RPMI7951 (cell line): ENCODE data around the gene LAD1. TPM values are rescaled to one million over a fixed set of nuclear protein-coding genes. Genes with fewer than 3 reads are reported as not detected.

Experiments used
- DNase-seq: peaks from one replicate; pipeline ENCODE4 v3.0.0-alpha.2; 2012; ENCODE audit warnings: low read depth
- total RNA-seq: library from RNA; depleted of rRNA; stranded (reverse); fragments of >200 nt; shearing (Covaris generic); gene quantifications from 2 replicates; pipeline ENCODE4 v1.2.3, GENCODE V29; 2014

The LAD1 gene
- total RNA-seq, 1 experiment from 2014 or later: not detected

- no peak for DNase-seq
Observed at GRCh38 chr1:201364808-201365105, 34.4 kb downstream of the LAD1 start.

DNA sequence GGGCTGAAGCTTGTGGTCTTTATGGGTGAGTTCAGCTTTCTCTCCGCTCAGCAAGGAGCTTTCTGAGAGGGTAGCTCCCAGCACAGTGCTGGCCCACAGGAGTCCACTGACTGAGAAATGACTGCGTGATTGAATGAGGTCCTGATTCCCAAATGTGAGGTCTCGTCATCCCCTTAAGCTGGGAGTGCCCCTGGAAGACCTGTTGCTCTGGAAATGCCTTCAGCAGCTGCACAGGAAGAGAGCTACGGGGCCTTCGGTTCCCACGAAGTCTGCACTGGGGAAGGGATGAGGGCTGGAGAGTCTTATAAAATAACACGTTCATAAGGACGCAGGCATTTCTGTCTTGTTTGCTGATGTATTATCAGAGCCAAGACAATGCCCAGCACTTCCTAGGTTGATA, 35.7 kb downstream of the LAD1 start:
- DNase-seq: no peak

DNA sequence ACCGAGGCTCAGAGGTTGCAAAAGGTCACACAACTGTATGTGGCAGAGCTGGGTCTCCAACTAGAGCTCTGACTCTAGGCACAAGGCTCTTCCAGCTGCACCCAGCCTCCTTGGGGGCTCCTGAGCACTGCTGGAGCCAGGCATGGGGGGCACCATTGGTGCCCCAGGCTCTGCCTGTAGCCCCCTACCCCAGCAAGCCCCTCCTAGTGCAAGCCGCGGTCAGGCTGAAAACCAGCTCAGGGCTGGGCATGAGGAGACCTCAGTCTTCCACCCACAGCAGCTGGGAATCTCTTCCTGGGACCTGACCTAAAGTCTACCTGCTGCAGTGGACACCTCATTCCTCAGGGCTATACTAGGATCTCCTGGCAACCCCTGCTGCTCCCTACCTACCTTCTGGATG, 36.2 kb downstream of the LAD1 start:
- DNase-seq: no peak

DNA sequence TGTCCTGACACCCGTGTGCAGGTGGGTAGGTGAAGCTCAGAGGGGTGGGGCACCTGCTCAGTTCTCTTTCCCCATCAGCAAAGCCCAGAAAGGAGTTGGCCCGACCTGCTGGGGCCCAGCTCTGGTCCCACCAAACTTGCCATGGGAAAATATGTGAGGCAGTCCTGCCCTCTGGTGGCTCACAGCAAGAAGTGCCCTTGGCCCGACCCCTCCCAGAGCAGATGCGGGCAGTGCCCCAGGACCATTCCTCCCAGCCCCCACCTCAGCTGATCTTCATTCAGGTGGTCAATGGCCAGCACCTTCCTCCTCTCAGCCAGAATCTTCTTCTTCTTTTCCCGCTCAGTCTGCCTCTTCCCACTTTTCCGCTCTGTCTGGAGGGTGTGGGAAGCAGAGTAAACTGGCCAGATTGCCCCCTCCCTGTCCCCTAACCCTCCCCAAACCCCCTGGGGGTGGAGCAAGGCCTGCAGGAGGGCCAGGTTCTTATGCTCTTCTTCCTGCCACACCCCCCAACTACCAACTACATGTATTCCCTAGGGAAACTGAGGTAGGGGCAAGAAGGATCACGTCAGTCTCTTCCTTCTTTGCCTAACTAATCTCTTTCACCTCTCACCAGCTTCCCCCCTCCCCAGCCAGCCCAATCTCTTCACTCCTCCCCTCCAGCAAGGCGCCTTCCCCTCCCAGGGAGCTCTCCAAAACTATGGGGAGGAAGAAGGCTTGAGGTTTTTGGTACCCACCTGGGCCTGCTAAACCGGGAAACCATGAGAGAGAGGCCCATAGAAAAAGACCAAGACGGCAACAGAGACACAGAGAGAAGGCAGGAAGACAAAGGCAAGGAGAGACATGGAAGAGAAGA, 37.2 kb downstream of the LAD1 start:
- DNase-seq: peak; percentile 32

DNA sequence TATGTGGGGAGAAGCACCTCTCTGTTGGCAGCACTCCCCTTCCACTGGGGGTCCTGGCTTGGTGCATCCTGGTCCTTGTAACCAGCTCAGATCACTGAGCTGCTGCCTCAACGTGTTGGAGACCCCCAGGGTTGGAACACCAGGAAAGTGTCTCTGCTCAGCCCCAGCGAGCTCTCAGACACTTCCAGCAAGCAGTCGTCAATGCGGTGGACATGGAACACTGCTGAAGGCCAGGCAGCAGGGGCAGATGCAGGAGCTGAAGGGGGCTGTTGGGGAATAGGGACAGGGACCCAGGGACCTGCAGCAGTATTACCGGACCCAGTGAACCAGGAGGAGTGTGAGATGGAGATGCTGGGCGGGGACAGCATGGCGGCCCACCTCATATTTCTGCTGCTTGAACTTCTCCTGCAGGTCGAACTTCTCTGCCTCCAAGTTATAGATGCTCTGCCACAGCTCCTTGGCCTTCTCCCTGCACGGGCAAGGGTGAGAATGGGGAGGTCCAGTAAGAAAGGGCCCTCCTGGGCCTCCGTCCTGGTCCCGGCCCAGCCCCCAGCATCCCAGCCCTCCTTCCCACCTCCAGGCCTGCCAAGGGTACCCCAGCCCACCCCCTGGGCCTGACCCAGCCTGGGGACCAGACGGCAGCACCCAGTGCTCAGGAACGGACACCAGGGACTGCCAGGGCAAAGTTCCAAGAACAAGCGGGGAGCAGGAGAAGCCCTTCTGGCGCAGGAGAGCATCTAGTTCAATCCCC, 38.0 kb downstream of the LAD1 start:
- DNase-seq: no peak

GRCh38 chr1:201360486-201360885, 38.6 kb downstream of the LAD1 start:
- DNase-seq: no peak

DNA sequence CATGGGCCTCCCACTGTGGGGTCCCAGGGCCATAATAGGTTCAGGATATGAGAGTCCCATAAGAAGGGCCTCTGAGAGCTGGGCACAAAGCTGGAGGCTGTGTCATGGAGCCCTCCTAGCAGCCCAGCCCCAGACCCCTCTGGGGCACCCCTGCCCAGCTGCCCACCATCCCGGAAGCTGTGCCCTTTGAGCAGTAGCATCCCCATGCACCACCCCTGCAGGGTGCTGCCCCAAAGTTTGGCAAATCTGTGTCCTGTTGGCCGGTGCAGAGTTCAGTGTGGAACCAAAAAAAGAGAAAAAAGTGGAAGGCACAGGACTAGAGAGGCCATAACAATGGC, 39.3 kb downstream of the LAD1 start:
- no peak for DNase-seq

- DNase-seq: no peak
Observed at GRCh38 chr1:201359031-201359872, 39.9 kb downstream of the LAD1 start.

DNA sequence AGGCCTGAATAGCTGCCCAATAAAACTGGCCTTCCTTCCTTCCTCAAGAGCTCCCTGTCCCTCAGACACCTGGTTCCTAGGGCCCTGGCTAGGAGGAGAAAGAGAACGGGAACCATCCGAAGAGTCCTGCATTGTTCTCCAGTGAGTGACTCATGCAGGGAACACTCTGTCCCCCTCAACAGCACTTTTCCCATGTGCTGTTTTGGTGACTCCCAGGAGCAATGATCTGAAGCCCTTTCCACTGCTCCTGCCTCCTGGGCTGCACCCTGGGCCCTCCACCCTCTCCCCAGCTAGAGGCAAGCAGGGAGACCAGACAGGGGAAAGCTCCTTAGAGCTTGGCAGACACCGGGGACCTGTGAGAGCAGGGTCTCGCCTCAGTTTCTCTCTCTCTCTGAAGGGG, 40.5 kb downstream of the LAD1 start:
- peak; percentile 9 for DNase-seq

GRCh38 chr1:201357636-201358348, 41.3 kb downstream of the LAD1 start:
- DNase-seq: no peak

DNA sequence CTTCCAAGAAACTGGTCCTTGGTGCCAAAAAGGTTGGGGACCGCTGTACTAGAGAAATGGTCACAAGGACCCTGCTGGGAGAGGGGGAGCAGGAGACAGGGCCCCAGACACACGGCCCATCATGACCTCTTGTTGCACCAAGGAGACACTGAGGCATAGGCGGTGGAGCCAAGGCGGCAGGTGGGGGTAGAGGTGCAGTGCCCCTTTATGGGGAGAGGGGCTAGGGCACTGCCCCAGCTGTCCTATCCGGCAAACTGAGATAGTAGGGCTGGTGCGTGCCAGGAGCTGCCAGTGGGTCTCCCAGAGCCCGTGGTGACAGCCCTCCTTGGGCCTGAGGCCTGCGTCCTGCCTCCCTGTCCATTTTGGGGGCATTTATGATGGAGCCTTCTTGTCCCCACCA, 41.9 kb downstream of the LAD1 start:
- no peak for DNase-seq

DNA sequence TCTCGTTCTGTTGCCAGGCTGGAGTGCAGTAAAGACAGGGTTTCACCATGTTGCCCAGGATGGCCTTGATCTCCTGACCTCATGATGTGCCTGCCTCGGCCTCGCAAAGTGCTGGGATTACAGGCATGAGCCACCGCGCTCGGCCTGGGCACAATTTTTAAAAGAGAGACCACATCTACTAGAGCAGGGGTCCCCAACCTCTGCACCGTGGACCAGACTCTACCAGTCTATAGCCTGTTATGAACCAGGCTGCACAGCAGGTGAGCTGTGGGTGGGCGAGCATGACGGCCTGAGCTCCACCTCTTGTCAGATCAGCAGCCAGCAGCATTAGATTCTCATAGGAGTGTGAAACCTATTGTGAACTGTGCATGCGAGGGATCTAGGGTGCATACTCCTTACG, 42.4 kb downstream of the LAD1 start:
- DNase-seq: no peak

- no peak for DNase-seq
Observed at GRCh38 chr1:201356236-201356635, 42.9 kb downstream of the LAD1 start.

DNA sequence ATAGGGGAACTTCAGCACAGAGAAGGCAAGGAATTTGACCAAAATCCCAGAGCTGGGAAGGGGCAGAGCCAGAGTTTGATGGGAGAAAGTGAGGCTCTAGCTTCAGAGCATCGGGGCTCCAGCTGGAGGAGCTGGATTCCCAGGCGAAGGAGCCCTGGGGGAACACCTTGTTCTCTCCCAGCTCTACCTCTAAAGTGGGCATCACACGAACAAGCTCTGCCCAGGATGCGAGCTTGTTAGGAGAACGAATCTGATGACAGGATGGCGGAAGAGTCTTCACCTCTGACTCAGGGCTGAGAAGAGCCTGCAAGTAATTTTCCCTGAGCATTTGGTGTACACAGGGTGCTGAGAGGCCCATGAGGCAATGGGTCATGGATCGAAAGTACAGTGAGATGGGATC, 43.7 kb downstream of the LAD1 start:
- no peak for DNase-seq

- DNase-seq: no peak
Observed at GRCh38 chr1:201354901-201355295, 44.2 kb downstream of the LAD1 start.

GRCh38 chr1:201354151-201354900, 44.8 kb downstream of the LAD1 start:
- no peak for DNase-seq

DNA sequence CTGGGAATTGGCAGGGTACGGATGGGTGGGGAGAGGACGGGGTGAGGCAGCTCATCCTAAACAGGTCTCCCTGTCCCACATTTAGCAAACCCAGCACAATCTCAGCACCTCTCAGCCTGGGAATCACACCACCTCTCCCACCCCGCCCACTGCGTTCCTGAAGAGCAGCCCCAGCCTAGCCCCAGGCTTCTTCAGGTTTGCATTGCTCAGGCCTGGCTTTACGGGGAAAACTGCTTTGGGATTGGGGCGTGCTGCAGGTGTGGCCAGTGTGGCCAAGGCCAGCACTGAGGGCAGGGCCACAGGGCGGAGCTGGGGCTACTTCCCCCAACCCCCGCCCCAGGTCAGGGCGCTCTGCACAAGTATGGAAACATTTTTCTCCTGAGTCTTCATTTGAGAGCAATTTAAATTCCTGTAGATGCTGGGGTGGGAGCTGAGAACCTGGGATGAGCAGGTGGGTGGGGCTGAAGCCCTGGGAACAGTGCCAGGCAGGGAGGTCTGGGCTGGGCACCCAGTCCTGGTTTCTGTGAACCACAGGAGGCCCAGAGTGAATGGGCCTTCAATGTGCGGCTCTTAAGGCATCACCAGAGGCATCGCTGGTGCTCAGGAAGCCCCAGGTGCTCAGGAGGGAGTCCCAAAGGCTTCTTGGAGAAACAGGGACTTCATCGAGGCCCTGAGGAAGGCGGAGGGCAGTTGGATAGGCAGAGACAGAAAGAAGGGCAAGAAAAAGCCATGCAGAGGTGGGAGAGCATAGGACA, 45.8 kb downstream of the LAD1 start:
- DNase-seq: no peak

- DNase-seq: no peak
Observed at GRCh38 chr1:201351617-201352016, 47.5 kb downstream of the LAD1 start.

- DNase-seq: no peak
Observed at GRCh38 chr1:201350884-201351283, 48.2 kb downstream of the LAD1 start.

- DNase-seq: no peak
Observed at GRCh38 chr1:201350361-201350725, 48.8 kb downstream of the LAD1 start.

- DNase-seq: no peak
Observed at GRCh38 chr1:201349092-201349491, 50.0 kb downstream of the LAD1 start.
